ENCODE measurements around the gene GAS2. TPM values are rescaled to one million over a fixed set of nuclear protein-coding genes. Genes with fewer than 3 reads are reported as not detected.

The GAS2 gene
- polyA plus RNA-seq, 1 of the 3 experiments (the other 2 are of a cell fraction): 0.72 TPM

DNA sequence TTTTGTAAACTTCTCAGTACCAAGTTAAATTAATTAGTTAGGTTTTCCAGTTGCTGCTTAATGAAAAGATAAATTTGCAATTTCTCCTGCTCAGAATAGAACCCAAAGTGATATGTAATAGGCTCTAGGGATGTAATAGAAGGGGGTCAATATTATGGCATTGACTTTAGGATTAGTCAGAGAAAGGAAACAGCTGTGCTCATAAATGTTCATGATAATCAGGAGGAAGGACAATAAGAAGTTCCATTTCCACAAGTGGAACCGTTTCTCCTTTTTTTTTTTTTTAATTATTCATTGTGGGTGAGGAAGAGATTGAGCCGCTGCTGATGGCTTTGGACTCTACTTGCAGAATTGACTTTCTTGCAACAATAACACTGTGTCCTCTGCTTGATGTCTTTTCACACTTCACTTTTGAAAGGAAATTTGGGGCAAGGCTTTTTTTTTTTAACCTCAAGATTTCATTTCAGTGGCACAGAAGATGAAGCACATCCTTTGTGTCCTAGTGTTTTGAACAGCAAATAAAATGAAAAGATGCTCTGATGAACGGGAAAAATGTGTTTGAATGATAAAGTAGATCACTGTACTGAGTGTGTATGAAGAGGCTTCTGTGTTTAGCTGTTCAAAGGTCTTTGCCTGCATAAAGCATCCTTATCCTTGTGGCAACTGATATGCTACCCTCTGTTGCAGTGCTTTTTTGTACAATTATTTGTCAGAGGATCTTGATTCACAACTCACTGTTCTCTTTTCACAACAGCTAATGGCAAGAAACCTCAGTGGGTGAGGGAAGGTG, 62.4 kb downstream of the GAS2 start:
- no peaks in the 10 kb centered on the region for H3K9me2 ChIP-seq
- H4K20me1 ChIP-seq (ENCODE audit: insufficient read depth): no peaks in the 10 kb centered on the region
- H3K9ac ChIP-seq: no peak overlapping the region
- CTCF ChIA-PET: interaction anchor here (0.6 to 2.8 kb wide), 6 partner anchors 10 to 396 kb away, joined by 3 to 6 read pairs (median 4); partner anchors contain the start of gene FANCF
- no peaks in the 10 kb centered on the region for H3K27me3 ChIP-seq (ENCODE audit: insufficient read depth)
- no peaks in the 10 kb centered on the region for H3K4me1 ChIP-seq (ENCODE audit: control insufficient read depth in 1 of 2, insufficient read depth in 2 of 2, low read depth in 1 of 2, low read length in 1 of 2)
- H2AFZ ChIP-seq (ENCODE audit: low read depth): no peak overlapping the region
- POLR2A ChIA-PET: no interaction called here
- DNase-seq: no peak
- H3K79me2 ChIP-seq (ENCODE audit: insufficient read depth): no peaks in the 10 kb centered on the region
- H3F3A ChIP-seq (replicated peaks; ENCODE audit: insufficient read depth): no peaks in the 10 kb centered on the region
- WGBS (ENCODE audit: low lambda C conversion rate): 50% methylated on average over 3 of the region's 3 CpGs
- no peak overlapping the region for H3K4me3 ChIP-seq (ENCODE audit: low read depth in 2 of 2, low read length in 1 of 2)
- TF ChIP-seq, protein P1, sequence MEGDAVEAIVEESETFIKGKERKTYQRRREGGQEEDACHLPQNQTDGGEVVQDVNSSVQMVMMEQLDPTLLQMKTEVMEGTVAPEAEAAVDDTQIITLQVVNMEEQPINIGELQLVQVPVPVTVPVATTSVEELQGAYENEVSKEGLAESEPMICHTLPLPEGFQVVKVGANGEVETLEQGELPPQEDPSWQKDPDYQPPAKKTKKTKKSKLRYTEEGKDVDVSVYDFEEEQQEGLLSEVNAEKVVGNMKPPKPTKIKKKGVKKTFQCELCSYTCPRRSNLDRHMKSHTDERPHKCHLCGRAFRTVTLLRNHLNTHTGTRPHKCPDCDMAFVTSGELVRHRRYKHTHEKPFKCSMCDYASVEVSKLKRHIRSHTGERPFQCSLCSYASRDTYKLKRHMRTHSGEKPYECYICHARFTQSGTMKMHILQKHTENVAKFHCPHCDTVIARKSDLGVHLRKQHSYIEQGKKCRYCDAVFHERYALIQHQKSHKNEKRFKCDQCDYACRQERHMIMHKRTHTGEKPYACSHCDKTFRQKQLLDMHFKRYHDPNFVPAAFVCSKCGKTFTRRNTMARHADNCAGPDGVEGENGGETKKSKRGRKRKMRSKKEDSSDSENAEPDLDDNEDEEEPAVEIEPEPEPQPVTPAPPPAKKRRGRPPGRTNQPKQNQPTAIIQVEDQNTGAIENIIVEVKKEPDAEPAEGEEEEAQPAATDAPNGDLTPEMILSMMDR (IDR thresholded peaks at IDR 0.05): no peak
- TF ChIP-seq RAD21 (IDR thresholded peaks at IDR 0.05; ENCODE audit: low read length): no peak
- no peak for TF ChIP-seq SIN3A (IDR thresholded peaks at IDR 0.05; ENCODE audit: borderline replicate concordance, low read depth, low read length)
- no peak for TF ChIP-seq YY1 (IDR thresholded peaks at IDR 0.05; ENCODE audit: low read depth)
- no peak for TF ChIP-seq TCF12 (IDR thresholded peaks at IDR 0.05)
- no peak for TF ChIP-seq GATA2 (CRISPR knock-in tag; IDR thresholded peaks at IDR 0.05)
- H3K9me3 ChIP-seq: no peaks in the 10 kb centered on the region
- no peak overlapping the region for H3K27ac ChIP-seq (ENCODE audit: low read depth in 2 of 2, low read length in 1 of 2)
- no peak overlapping the region for H3K4me2 ChIP-seq
- H3K36me3 ChIP-seq (replicated peaks in 1 of 2; ENCODE audit: control insufficient read depth in 1 of 2, insufficient read depth in 2 of 2, low read length in 1 of 2): no peaks in the 10 kb centered on the region

DNA sequence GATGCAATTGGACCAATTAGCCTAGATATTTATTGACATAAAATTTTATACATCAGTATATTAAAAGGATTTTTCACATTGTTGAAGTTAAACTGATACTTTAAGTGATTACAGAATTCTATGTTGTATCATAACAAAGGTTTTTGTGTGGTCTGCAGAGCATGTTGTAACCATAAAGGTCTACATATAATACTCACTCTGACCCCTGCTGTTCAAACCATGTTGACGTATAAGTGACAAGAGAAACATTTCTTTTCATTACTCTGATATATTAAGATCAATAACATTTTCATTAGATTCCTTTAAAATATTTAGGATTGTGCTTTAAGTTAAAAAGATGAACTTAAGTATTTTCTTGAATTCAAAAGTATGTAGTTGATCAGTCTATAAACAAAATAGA, 63.9 kb downstream of the GAS2 start:
- no peak overlapping the region for H3K4me2 ChIP-seq
- H3K27me3 ChIP-seq (ENCODE audit: insufficient read depth): no peaks in the 10 kb centered on the region
- H3K4me3 ChIP-seq (ENCODE audit: low read depth in 2 of 2, low read length in 1 of 2): no peak overlapping the region
- no peak overlapping the region for H2AFZ ChIP-seq (ENCODE audit: low read depth)
- no peak overlapping the region for H3K9ac ChIP-seq
- WGBS (ENCODE audit: low lambda C conversion rate): 35% methylated on average over 1 of the region's 1 CpG
- H3K9me2 ChIP-seq: no peaks in the 10 kb centered on the region
- no peaks in the 10 kb centered on the region for H3F3A ChIP-seq (replicated peaks; ENCODE audit: insufficient read depth)
- ChIA-PET CTCF (interaction anchor here (0.5 to 2.8 kb wide), 8 partner anchors 8 to 106 kb away, joined by 3 to 6 read pairs (median 3); partner anchors contain the start of gene SVIP), POLR2A (no interaction called here)
- no peaks in the 10 kb centered on the region for H4K20me1 ChIP-seq (ENCODE audit: insufficient read depth)
- H3K36me3 ChIP-seq (replicated peaks in 1 of 2; ENCODE audit: control insufficient read depth in 1 of 2, insufficient read depth in 2 of 2, low read length in 1 of 2): no peaks in the 10 kb centered on the region
- H3K79me2 ChIP-seq (ENCODE audit: insufficient read depth): no peaks in the 10 kb centered on the region
- no peak overlapping the region for H3K27ac ChIP-seq (ENCODE audit: low read depth in 2 of 2, low read length in 1 of 2)
- TF ChIP-seq RAD21 (IDR thresholded peaks at IDR 0.05; ENCODE audit: low read length) (peak; percentile 64), MXI1 (IDR thresholded peaks at IDR 0.05; ENCODE audit: low read depth, low read length) (no peak), SMC3 (IDR thresholded peaks at IDR 0.05; ENCODE audit: low read depth, low read length) (peak; percentile 42; the same call in 1 of the 2 replicates)
- TF ChIP-seq, protein P1 (IDR thresholded peaks at IDR 0.05): peak; percentile 39
- DNase-seq: peak; percentile 3
- no peaks in the 10 kb centered on the region for H3K4me1 ChIP-seq (ENCODE audit: control insufficient read depth in 1 of 2, insufficient read depth in 2 of 2, low read depth in 1 of 2, low read length in 1 of 2)
- no peaks in the 10 kb centered on the region for H3K9me3 ChIP-seq

Measured in SK-N-SH (cell line).